Tibial artery (tissue), 4 donors: ENCODE results near the gene CTIF.

Experiments
- DNase-seq, 2 donors: peaks; one replicate each; pipeline ENCODE4 v3.0.0-alpha.2; 2019
- H3K27ac ChIP-seq, 2 donors: fragments of 200-600 bp; sonication (generic) in 1 of 2; 1 replicate in 1 of 2; 2 replicates in 1 of 2; pipeline ENCODE4 v1.5.1; 2018 to 2019; ENCODE audit warnings: mild to moderate bottlenecking in 1 of 2
- H3K27me3 ChIP-seq, 2 donors: fragments of 200-600 bp; sonication (generic) in 1 of 2; one replicate each; pipeline versions ENCODE4 v1.5.1 to v1.6.0; 2016 to 2019
- H3K36me3 ChIP-seq, 3 donors: fragments of 200-600 bp; sonication (generic) in 2 of 3; one replicate each; pipeline ENCODE4 v1.5.1; 2016 to 2019; ENCODE audit warnings: mild to moderate bottlenecking in 2 of 3
- H3K4me1 ChIP-seq, 4 donors: fragments of 200-600 bp; sonication (generic) in 2 of 4; 1 replicate in 3 of 4; 2 replicates in 1 of 4; pipeline ENCODE4 v1.5.1; 2016 to 2019
- H3K4me3 ChIP-seq, 2 donors: fragments of 200-600 bp; sonication (generic) in 1 of 2; 1 replicate in 1 of 2; 2 replicates in 1 of 2; pipeline ENCODE4 v1.5.1; 2018 to 2019; ENCODE audit warnings: mild to moderate bottlenecking in 2 of 2
- H3K9me3 ChIP-seq, 3 donors: fragments of 200-600 bp; sonication (generic) in 1 of 3; one replicate each; pipeline ENCODE4 v1.5.1; 2016 to 2019
- intact Hi-C: fragments of 100-400 bp; cut with DNase I; formaldehyde crosslinking; loops from one replicate; pipeline ENCODE4 v1.15.0; 2023; ENCODE audit warnings: low total_unique reads
- TF ChIP-seq, protein P1 (sequence below), 2 experiments: fragments of 200-600 bp in 1 of 2; fragments of 450-650 bp in 1 of 2; IDR thresholded peaks; one replicate each; pipeline ENCODE4 v1.5.1; 2017 to 2019; ENCODE audit warnings: antibody characterized with exemption in 2 of 2, mild to moderate bottlenecking in 1 of 2, moderate library complexity in 1 of 2

The CTIF gene

DNA sequence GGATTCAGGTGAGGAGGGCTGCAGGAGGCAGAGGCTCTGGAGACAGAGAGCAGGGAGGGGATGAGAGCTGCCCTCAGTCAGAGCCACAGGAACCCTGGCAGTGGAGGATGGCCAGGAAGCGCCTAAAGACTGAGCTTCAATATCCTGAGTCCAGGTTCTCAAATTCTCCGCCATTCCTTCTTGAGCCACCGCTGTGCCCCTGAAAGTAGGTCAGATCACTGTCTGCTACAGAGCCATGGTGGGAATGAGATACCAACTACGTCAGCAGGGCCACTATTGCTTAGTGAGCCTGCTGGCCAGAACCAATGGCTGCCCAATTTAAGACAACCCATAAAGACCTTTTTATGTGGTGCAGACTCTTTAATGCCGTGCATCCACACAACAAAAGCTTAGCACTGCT is 155.5 kb downstream of the CTIF start:
- H3K9me3 ChIP-seq, result no peaks in the 10 kb centered on the region
- intact Hi-C loops, result no loop called here
- peaks cover under 1 to 17% (median 9%) of the 10 kb centered on the region in 3 donors for H3K36me3 ChIP-seq
- H3K4me3 ChIP-seq, result no peak overlapping the region
- peak overlapping the region in 1 of 2 donors; percentile 38 for H3K27ac ChIP-seq
- TF ChIP-seq, protein P1, sequence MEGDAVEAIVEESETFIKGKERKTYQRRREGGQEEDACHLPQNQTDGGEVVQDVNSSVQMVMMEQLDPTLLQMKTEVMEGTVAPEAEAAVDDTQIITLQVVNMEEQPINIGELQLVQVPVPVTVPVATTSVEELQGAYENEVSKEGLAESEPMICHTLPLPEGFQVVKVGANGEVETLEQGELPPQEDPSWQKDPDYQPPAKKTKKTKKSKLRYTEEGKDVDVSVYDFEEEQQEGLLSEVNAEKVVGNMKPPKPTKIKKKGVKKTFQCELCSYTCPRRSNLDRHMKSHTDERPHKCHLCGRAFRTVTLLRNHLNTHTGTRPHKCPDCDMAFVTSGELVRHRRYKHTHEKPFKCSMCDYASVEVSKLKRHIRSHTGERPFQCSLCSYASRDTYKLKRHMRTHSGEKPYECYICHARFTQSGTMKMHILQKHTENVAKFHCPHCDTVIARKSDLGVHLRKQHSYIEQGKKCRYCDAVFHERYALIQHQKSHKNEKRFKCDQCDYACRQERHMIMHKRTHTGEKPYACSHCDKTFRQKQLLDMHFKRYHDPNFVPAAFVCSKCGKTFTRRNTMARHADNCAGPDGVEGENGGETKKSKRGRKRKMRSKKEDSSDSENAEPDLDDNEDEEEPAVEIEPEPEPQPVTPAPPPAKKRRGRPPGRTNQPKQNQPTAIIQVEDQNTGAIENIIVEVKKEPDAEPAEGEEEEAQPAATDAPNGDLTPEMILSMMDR (IDR thresholded peaks at IDR 0.05), result no peak
- DNase-seq, result no peak
- peaks cover 0 to 18% (median 2%) of the 10 kb centered on the region in 4 donors for H3K4me1 ChIP-seq
- H3K27me3 ChIP-seq, result no peaks in the 10 kb centered on the region

GRCh38 chr18:48695671-48696070 is 156.8 kb downstream of the CTIF start:
- H3K27me3 ChIP-seq, result no peaks in the 10 kb centered on the region
- no peak for DNase-seq
- no peak overlapping the region for H3K27ac ChIP-seq
- H3K4me1 ChIP-seq, result peaks cover 0 to 18% (median 2%) of the 10 kb centered on the region in 4 donors
- no peaks in the 10 kb centered on the region for H3K9me3 ChIP-seq
- H3K4me3 ChIP-seq, result no peak overlapping the region
- TF ChIP-seq, protein P1 (IDR thresholded peaks at IDR 0.05), result no peak
- peaks cover 2 to 15% (median 7%) of the 10 kb centered on the region in 3 donors for H3K36me3 ChIP-seq
- intact Hi-C loops, result no loop called here

DNA sequence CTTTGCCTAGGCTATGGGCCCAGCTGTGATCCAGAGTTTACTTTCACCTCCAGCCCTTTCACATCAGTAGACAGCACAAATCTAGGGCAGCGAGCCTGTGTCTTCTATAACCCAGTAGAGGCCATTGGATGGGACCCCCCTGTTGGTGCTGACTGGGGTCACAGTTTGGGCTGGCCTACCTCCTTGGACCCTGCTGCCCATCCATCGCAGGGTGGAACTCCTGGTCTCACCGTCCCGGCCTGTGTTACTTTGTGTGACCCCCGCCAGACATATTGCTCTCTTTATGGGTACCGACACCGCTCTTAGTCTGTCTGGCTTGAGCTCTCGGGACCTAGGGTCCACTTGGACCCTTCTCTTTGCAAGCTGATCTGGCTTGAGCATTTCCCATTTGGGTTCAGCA is 157.4 kb downstream of the CTIF start:
- no peak overlapping the region for H3K27ac ChIP-seq
- TF ChIP-seq, protein P1 (IDR thresholded peaks at IDR 0.05), result no peak
- H3K27me3 ChIP-seq, result no peaks in the 10 kb centered on the region
- H3K4me3 ChIP-seq, result no peak overlapping the region
- H3K36me3 ChIP-seq, result peaks cover 0 to 10% (median 7%) of the 10 kb centered on the region in 3 donors
- H3K9me3 ChIP-seq, result no peaks in the 10 kb centered on the region
- DNase-seq, result no peak
- intact Hi-C loops, result no loop called here
- H3K4me1 ChIP-seq, result peaks cover 0 to 18% (median 2%) of the 10 kb centered on the region in 4 donors

GRCh38 chr18:48697441-48697840 is 158.6 kb downstream of the CTIF start:
- Histone ChIP-seq H3K27me3 (no peaks in the 10 kb centered on the region), H3K27ac (no peak overlapping the region), H3K4me1 (peaks cover 0 to 18% (median 2%) of the 10 kb centered on the region in 4 donors), H3K9me3 (no peaks in the 10 kb centered on the region), H3K36me3 (peaks cover 0 to 7% (median 5%) of the 10 kb centered on the region in 3 donors), H3K4me3 (no peak overlapping the region)
- intact Hi-C loops, result no loop called here
- DNase-seq, result no peak
- TF ChIP-seq, protein P1 (IDR thresholded peaks at IDR 0.05), result no peak

- TF ChIP-seq, protein P1 (IDR thresholded peaks at IDR 0.05), result no peak
- H3K4me3 ChIP-seq, result no peak overlapping the region
- H3K4me1 ChIP-seq, result peaks cover 0 to 12% (median 2%) of the 10 kb centered on the region in 4 donors
- H3K27ac ChIP-seq, result no peak overlapping the region
- H3K36me3 ChIP-seq, result peaks cover 0 to 7% (median 5%) of the 10 kb centered on the region in 3 donors
- intact Hi-C loops, result no loop called here
- H3K9me3 ChIP-seq, result no peaks in the 10 kb centered on the region
- H3K27me3 ChIP-seq, result no peaks in the 10 kb centered on the region
- no peak for DNase-seq
Measured at GRCh38 chr18:48698707-48699106, 159.9 kb downstream of the CTIF start.

GRCh38 chr18:48699761-48700160 is 160.9 kb downstream of the CTIF start:
- TF ChIP-seq, protein P1 (IDR thresholded peaks at IDR 0.05), result no peak
- no peak overlapping the region for H3K27ac ChIP-seq
- no peak for DNase-seq
- H3K27me3 ChIP-seq, result no peaks in the 10 kb centered on the region
- peaks cover 0 to 4% (median 2%) of the 10 kb centered on the region in 4 donors for H3K4me1 ChIP-seq
- H3K4me3 ChIP-seq, result no peak overlapping the region
- H3K9me3 ChIP-seq, result no peaks in the 10 kb centered on the region
- peaks cover 0 to 7% (median 5%) of the 10 kb centered on the region in 3 donors for H3K36me3 ChIP-seq
- intact Hi-C loops, result no loop called here
